Adrenal gland (tissue), 12 donors: Measurements from ENCODE around the gene C1QTNF1. TPM values are rescaled to one million over a fixed set of nuclear protein-coding genes. Genes with fewer than 3 reads are reported as not detected.

Experiments
- DNase-seq, 7 donors: peaks; one replicate each; pipeline ENCODE4 v3.0.0-alpha.2; 2019 to 2020
- H3K27ac ChIP-seq, 5 donors: fragments of 200-600 bp; sonication (generic) in 4 of 5; 1 replicate in 3 of 5; 2 replicates in 2 of 5; pipeline versions ENCODE4 v1.5.1 to v1.8.0; 2016 to 2020; ENCODE audit warnings: mild to moderate bottlenecking in 1 of 5
- H3K27me3 ChIP-seq: fragments of 200-600 bp; 2 replicates; pipeline ENCODE4 v1.8.0; 2021
- H3K36me3 ChIP-seq, 2 donors: fragments of 200-600 bp; replicated peaks in 1 of 2; 1 replicate in 1 of 2; 2 replicates in 1 of 2; pipeline versions ENCODE4 v1.5.1 to v1.8.0; 2018 to 2022
- H3K4me1 ChIP-seq, 2 donors: fragments of 200-600 bp; replicated peaks in 1 of 2; 1 replicate in 1 of 2; 2 replicates in 1 of 2; pipeline versions ENCODE4 v1.5.1 to v1.8.0; 2018 to 2021
- H3K4me3 ChIP-seq, 4 donors: fragments of 200-600 bp; sonication (generic) in 3 of 4; one replicate each; pipeline ENCODE4 v1.5.1; 2016 to 2018
- H3K9me3 ChIP-seq, 3 donors: fragments of 200-600 bp; sonication (generic) in 1 of 3; replicated peaks in 1 of 3; 1 replicate in 2 of 3; 2 replicates in 1 of 3; pipeline versions ENCODE4 v1.5.1 to v1.8.0; 2016 to 2021
- POLR2A ChIP-seq, 2 donors: fragments of 450-650 bp; IDR thresholded peaks; one replicate each; pipeline ENCODE4 v1.6.1; 2017; ENCODE audit warnings: antibody characterized with exemption in 2 of 2, mild to moderate bottlenecking in 2 of 2, moderate library complexity in 1 of 2
- WGBS, 4 donors: extraction: QIAGEN DNeasy Blood & Tissue Kit in 2 of 4; methylation state at CpG; one replicate each; pipeline versions ENCODE4 v1.1.5 to v1.1.7; 2013 to 2017; 5-methylcytosine and 5-hydroxymethylcytosine counted together
- intact Hi-C, 2 donors: fragments of 100-400 bp; cut with DNase I; formaldehyde crosslinking; loops; one replicate each; pipeline versions ENCODE4 v1.14.1 to v1.15.0; 2022 to 2023
- polyA plus RNA-seq, 3 donors: library from polyadenylated mRNA; stranded (reverse); fragments of 200-250 nt in 2 of 3; fragments of 350-450 nt in 1 of 3; fragmentation: Illumina TruSeq in 1 of 3; extraction: RNeasy Lipid Tissue Mini Kit (QIAGEN cat#74804) in 1 of 3; gene quantifications; one replicate each; pipeline ENCODE4 v1.2.3, GENCODE V29; 2013 to 2014
- total RNA-seq, 9 donors: library from RNA; depleted of rRNA in 4 of 9; stranded (reverse); fragments of >200 nt in 4 of 9; fragments of 120-200 nt in 1 of 9; fragmentation: NEBNext Ultra II Directional in 1 of 9; extraction: Animal tissue kit (Norgen Biotek cat#: 25700) in 1 of 9; gene quantifications; one replicate each; pipeline versions ENCODE4 v1.1.0 to v1.2.4, GENCODE V29; 2013 to 2023
- TF ChIP-seq, protein P1 (sequence below), 6 experiments: fragments of 450-650 bp in 4 of 6; fragments of 200-600 bp in 2 of 6; sonication (generic) in 1 of 6; IDR thresholded peaks; 1 replicate in 5 of 6; 2 replicates in 1 of 6; pipeline versions ENCODE4 v1.5.1 to v1.8.0; 2016 to 2021; ENCODE audit warnings: antibody characterized with exemption in 6 of 6, mild to moderate bottlenecking in 2 of 6, moderate library complexity in 1 of 6
- donor health status: healthy with polysubstance abuse.
- donor health status: Bipolar disorder and iron deficiency.
- donor health status: DM: yes; HTN: yes; CAD: no.
- donor health status: DM: no; HTN: no; CAD: no.
- donor health status: DM: no; HTN: no; CAD: no.
- donor health status: DM: yes; HTN: yes; CAD: no.

C1QTNF1 gene
- total and polyA plus RNA-seq, 12 donors = 17.2 to 175 (median 120) TPM

DNA sequence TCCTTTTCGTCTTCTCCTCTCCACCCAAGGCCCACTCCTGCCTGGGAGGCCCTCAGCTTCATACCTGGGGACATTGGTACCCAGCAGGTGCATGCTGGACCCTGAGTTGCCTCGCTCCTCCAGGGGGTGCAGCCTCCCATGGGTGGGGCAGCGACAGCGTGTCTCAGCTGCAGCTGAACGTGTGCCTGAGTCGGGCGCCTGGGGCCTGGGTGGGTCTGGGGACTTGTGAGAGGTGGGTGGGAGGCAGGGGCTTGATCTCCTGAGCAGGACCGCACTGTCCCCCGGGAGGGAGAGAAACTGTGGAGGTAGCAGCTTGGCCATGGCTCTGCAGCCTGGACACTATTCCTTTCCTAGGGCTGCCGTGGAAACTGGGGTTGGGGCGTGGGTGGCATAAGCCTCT, 25.9 kb downstream of the C1QTNF1 start:
- intact Hi-C loops = loop anchor here in 1 of 2 donors (5.0 kb wide), 1 partner anchor 32 kb away; no protein-coding TSS in a partner anchor
- no peak for DNase-seq
- H3K27ac ChIP-seq = no peak overlapping the region
- peaks cover 0 to 17% of the 10 kb centered on the region in 2 donors for H3K36me3 ChIP-seq
- peaks cover 0 to 5% (median 0%) of the 10 kb centered on the region in 3 donors for H3K9me3 ChIP-seq
- no peak overlapping the region for H3K4me3 ChIP-seq
- no peak for TF ChIP-seq POLR2A (IDR thresholded peaks at IDR 0.05)
- TF ChIP-seq, protein P1, sequence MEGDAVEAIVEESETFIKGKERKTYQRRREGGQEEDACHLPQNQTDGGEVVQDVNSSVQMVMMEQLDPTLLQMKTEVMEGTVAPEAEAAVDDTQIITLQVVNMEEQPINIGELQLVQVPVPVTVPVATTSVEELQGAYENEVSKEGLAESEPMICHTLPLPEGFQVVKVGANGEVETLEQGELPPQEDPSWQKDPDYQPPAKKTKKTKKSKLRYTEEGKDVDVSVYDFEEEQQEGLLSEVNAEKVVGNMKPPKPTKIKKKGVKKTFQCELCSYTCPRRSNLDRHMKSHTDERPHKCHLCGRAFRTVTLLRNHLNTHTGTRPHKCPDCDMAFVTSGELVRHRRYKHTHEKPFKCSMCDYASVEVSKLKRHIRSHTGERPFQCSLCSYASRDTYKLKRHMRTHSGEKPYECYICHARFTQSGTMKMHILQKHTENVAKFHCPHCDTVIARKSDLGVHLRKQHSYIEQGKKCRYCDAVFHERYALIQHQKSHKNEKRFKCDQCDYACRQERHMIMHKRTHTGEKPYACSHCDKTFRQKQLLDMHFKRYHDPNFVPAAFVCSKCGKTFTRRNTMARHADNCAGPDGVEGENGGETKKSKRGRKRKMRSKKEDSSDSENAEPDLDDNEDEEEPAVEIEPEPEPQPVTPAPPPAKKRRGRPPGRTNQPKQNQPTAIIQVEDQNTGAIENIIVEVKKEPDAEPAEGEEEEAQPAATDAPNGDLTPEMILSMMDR (IDR thresholded peaks at IDR 0.05) = no peak
- WGBS, 4 donors = 90 to 97% (median 95%) methylated on average over 3 to 11 of the region's 11 CpGs
- H3K4me1 ChIP-seq = peaks cover 0 to 6% of the 10 kb centered on the region in 2 donors
- H3K27me3 ChIP-seq = no peaks in the 10 kb centered on the region

DNA sequence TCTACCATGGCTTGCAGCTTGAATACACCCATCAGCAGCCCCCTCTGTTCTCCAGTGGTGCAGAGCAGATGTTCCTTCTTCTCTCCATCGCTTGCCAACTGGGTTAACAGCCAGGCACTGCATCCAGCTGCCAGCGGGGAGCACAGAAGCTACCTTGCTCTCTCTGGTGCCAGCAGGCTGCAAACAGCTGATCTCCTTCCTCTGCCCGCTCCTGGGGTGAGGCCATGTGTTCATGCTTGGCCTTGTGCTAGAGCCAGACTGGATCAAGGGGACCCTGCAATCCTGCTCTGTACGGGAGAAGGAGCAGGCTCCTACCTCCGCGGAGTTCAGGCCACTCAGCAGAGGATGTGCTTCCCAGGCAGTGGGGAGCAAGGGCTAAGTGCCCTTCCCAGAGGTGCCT, 26.6 kb downstream of the C1QTNF1 start:
- 80 to 95% (median 94%) methylated on average over 1 to 6 of the region's 6 CpGs for WGBS, 4 donors
- no peaks in the 10 kb centered on the region for H3K27me3 ChIP-seq
- no peak overlapping the region for H3K4me3 ChIP-seq
- no peak overlapping the region for H3K27ac ChIP-seq
- H3K36me3 ChIP-seq = peaks cover 0 to 17% of the 10 kb centered on the region in 2 donors
- H3K4me1 ChIP-seq = peaks cover 0 to 6% of the 10 kb centered on the region in 2 donors
- H3K9me3 ChIP-seq = peaks cover 0 to 5% (median 0%) of the 10 kb centered on the region in 3 donors
- no peak for DNase-seq
- intact Hi-C loops = no loop called here
- TF ChIP-seq, protein P1 (IDR thresholded peaks at IDR 0.05) = no peak
- TF ChIP-seq POLR2A (IDR thresholded peaks at IDR 0.05) = no peak

DNA sequence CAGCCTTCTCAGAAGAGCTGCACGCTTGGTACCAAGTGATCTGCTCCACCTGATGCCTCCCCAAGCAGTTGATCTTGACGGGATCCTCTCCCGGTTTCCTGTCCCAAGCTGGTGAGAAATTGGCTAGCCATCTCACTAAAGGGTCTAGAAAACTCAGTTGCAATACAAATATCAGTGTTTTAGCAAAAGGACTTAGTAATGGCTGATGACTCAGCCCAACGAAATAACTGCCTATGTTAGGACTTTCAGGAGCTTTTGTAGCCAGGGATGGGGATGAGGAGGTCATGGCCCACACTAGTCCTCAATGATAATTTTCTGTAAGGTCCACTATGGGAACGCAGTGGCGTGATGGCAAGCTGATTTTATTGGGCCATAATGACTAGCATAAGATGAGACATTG, 27.3 kb downstream of the C1QTNF1 start:
- no peak overlapping the region for H3K27ac ChIP-seq
- no peak for DNase-seq
- TF ChIP-seq POLR2A (IDR thresholded peaks at IDR 0.05) = no peak
- TF ChIP-seq, protein P1 (IDR thresholded peaks at IDR 0.05) = no peak
- peaks cover 0 to 17% of the 10 kb centered on the region in 2 donors for H3K36me3 ChIP-seq
- no peaks in the 10 kb centered on the region for H3K27me3 ChIP-seq
- peaks cover 0 to 2% of the 10 kb centered on the region in 2 donors for H3K4me1 ChIP-seq
- no peak overlapping the region for H3K4me3 ChIP-seq
- intact Hi-C loops = no loop called here
- 84 to 88% (median 87%) methylated on average over 5 to 6 of the region's 6 CpGs for WGBS, 4 donors
- peaks cover 0 to 5% (median 0%) of the 10 kb centered on the region in 3 donors for H3K9me3 ChIP-seq

DNA sequence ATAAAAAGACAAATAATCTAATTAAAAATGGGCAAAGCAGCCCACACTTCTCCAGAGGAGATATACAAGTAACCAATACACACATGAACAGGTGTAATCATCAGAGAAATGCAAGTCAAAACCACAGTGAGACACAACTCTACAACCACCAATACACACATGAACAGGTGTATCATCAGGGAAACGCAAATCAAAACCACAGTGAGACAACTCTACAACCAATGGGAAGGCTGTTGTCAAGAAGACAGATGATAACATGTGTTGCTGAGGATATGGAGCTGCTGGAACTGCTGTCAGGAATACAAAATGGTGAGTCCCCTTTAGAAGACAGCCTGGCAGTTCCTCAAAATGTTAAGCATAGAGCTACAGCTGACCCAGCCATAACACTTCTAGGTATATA, 28.2 kb downstream of the C1QTNF1 start:
- peaks cover 0 to 17% of the 10 kb centered on the region in 2 donors for H3K36me3 ChIP-seq
- peaks cover 0 to 5% (median 0%) of the 10 kb centered on the region in 3 donors for H3K9me3 ChIP-seq
- WGBS, 4 donors = 87 to 100% (median 88%) methylated on average over 1 of the region's 1 CpG
- intact Hi-C loops = no loop called here
- H3K27ac ChIP-seq = no peak overlapping the region
- no peaks in the 10 kb centered on the region for H3K27me3 ChIP-seq
- TF ChIP-seq POLR2A (IDR thresholded peaks at IDR 0.05) = no peak
- TF ChIP-seq, protein P1 (IDR thresholded peaks at IDR 0.05) = no peak
- no peak overlapping the region for H3K4me3 ChIP-seq
- H3K4me1 ChIP-seq = no peaks in the 10 kb centered on the region
- DNase-seq = no peak
